ENCODE results near the gene F5.

F5 gene

GRCh38 chr1:169624912-169625311 is 38.6 kb upstream of the F5 start:
- H3K4me1 ChIP-seq (ENCODE audit: control insufficient read depth, low read depth, low read length), result no peaks in the 10 kb centered on the region
- no peak overlapping the region for H3K4ac ChIP-seq (ENCODE audit: low read depth, low read length)
- no peak overlapping the region for H2BK15ac ChIP-seq (replicated peaks; ENCODE audit: low read depth)
- no peak overlapping the region for H3K18ac ChIP-seq (ENCODE audit: low read length)
- H3K36me3 ChIP-seq (ENCODE audit: control insufficient read depth, insufficient read depth, low read length), result no peaks in the 10 kb centered on the region
- H3K9ac ChIP-seq (ENCODE audit: low read length), result no peak overlapping the region
- H3K79me2 ChIP-seq (ENCODE audit: control insufficient read depth, insufficient read depth, low read length), result no peaks in the 10 kb centered on the region
- no peak overlapping the region for H4K5ac ChIP-seq (ENCODE audit: low read length)
- no peak overlapping the region for H3K56ac ChIP-seq (ENCODE audit: low read length)
- H3K23ac ChIP-seq (ENCODE audit: low read length), result no peak overlapping the region
- DNase-seq, result no peak
- H2BK120ac ChIP-seq (ENCODE audit: low read depth, low read length), result no peak overlapping the region
- no CpG with 5 or more reads among the region's 2 CpGs for WGBS (ENCODE audit: extremely low coverage, insufficient coverage, low lambda C conversion rate)
- H3K79me1 ChIP-seq (ENCODE audit: low read length), result no peaks in the 10 kb centered on the region
- H2AK5ac ChIP-seq (ENCODE audit: low read length), result no peak overlapping the region
- H3K27ac ChIP-seq (ENCODE audit: low read depth, low read length), result no peak overlapping the region
- H4K8ac ChIP-seq (ENCODE audit: low read depth, low read length), result no peak overlapping the region
- H3K4me2 ChIP-seq (ENCODE audit: low read length), result no peak overlapping the region
- H3K27me3 ChIP-seq (ENCODE audit: insufficient read depth, low read length, poor library complexity), result no peaks in the 10 kb centered on the region
- H3K4me3 ChIP-seq (ENCODE audit: low read length), result no peak overlapping the region
- H2BK5ac ChIP-seq (ENCODE audit: low read length), result no peak overlapping the region

GRCh38 chr1:169624122-169624521 is 37.8 kb upstream of the F5 start:
- no peak overlapping the region for H3K18ac ChIP-seq (ENCODE audit: low read length)
- DNase-seq, result no peak
- no peaks in the 10 kb centered on the region for H3K4me1 ChIP-seq (ENCODE audit: control insufficient read depth, low read depth, low read length)
- H3K4me2 ChIP-seq (ENCODE audit: low read length), result no peak overlapping the region
- H2BK15ac ChIP-seq (replicated peaks; ENCODE audit: low read depth), result no peak overlapping the region
- H3K9ac ChIP-seq (ENCODE audit: low read length), result no peak overlapping the region
- no peak overlapping the region for H3K4ac ChIP-seq (ENCODE audit: low read depth, low read length)
- H2BK120ac ChIP-seq (ENCODE audit: low read depth, low read length), result no peak overlapping the region
- no peak overlapping the region for H4K8ac ChIP-seq (ENCODE audit: low read depth, low read length)
- H2AK5ac ChIP-seq (ENCODE audit: low read length), result no peak overlapping the region
- H3K36me3 ChIP-seq (ENCODE audit: control insufficient read depth, insufficient read depth, low read length), result no peaks in the 10 kb centered on the region
- H3K23ac ChIP-seq (ENCODE audit: low read length), result no peak overlapping the region
- no peak overlapping the region for H3K56ac ChIP-seq (ENCODE audit: low read length)
- no peak overlapping the region for H4K5ac ChIP-seq (ENCODE audit: low read length)
- no peak overlapping the region for H3K27ac ChIP-seq (ENCODE audit: low read depth, low read length)
- H2BK5ac ChIP-seq (ENCODE audit: low read length), result no peak overlapping the region
- no peaks in the 10 kb centered on the region for H3K79me2 ChIP-seq (ENCODE audit: control insufficient read depth, insufficient read depth, low read length)
- no peaks in the 10 kb centered on the region for H3K27me3 ChIP-seq (ENCODE audit: insufficient read depth, low read length, poor library complexity)
- H3K79me1 ChIP-seq (ENCODE audit: low read length), result no peaks in the 10 kb centered on the region
- H3K4me3 ChIP-seq (ENCODE audit: low read length), result no peak overlapping the region

GRCh38 chr1:169623132-169623926 is 37.0 kb upstream of the F5 start:
- H3K9ac ChIP-seq (ENCODE audit: low read length), result no peak overlapping the region
- no peak overlapping the region for H4K8ac ChIP-seq (ENCODE audit: low read depth, low read length)
- H3K27ac ChIP-seq (ENCODE audit: low read depth, low read length), result no peak overlapping the region
- H2BK15ac ChIP-seq (replicated peaks; ENCODE audit: low read depth), result no peak overlapping the region
- no peaks in the 10 kb centered on the region for H3K4me1 ChIP-seq (ENCODE audit: control insufficient read depth, low read depth, low read length)
- H2BK120ac ChIP-seq (ENCODE audit: low read depth, low read length), result no peak overlapping the region
- H3K4ac ChIP-seq (ENCODE audit: low read depth, low read length), result no peak overlapping the region
- no peak overlapping the region for H3K23ac ChIP-seq (ENCODE audit: low read length)
- no peak overlapping the region for H2BK5ac ChIP-seq (ENCODE audit: low read length)
- no peak overlapping the region for H3K56ac ChIP-seq (ENCODE audit: low read length)
- no peaks in the 10 kb centered on the region for H3K79me2 ChIP-seq (ENCODE audit: control insufficient read depth, insufficient read depth, low read length)
- no peak overlapping the region for H3K18ac ChIP-seq (ENCODE audit: low read length)
- no peak overlapping the region for H2AK5ac ChIP-seq (ENCODE audit: low read length)
- no peak overlapping the region for H3K4me3 ChIP-seq (ENCODE audit: low read length)
- WGBS (ENCODE audit: extremely low coverage, insufficient coverage, low lambda C conversion rate), result no CpG with 5 or more reads among the region's 6 CpGs
- H4K5ac ChIP-seq (ENCODE audit: low read length), result no peak overlapping the region
- H3K4me2 ChIP-seq (ENCODE audit: low read length), result no peak overlapping the region
- H3K36me3 ChIP-seq (ENCODE audit: control insufficient read depth, insufficient read depth, low read length), result no peaks in the 10 kb centered on the region
- DNase-seq, result no peak
- no peaks in the 10 kb centered on the region for H3K79me1 ChIP-seq (ENCODE audit: low read length)
- no peaks in the 10 kb centered on the region for H3K27me3 ChIP-seq (ENCODE audit: insufficient read depth, low read length, poor library complexity)

- Histone ChIP-seq H4K8ac (ENCODE audit: low read depth, low read length) (no peak overlapping the region), H3K79me1 (ENCODE audit: low read length) (no peaks in the 10 kb centered on the region), H3K36me3 (ENCODE audit: control insufficient read depth, insufficient read depth, low read length) (no peaks in the 10 kb centered on the region), H3K27ac (ENCODE audit: low read depth, low read length) (no peak overlapping the region), H3K23ac (ENCODE audit: low read length) (no peak overlapping the region), H3K4me3 (ENCODE audit: low read length) (no peak overlapping the region), H2BK15ac (replicated peaks; ENCODE audit: low read depth) (no peak overlapping the region), H3K79me2 (ENCODE audit: control insufficient read depth, insufficient read depth, low read length) (no peaks in the 10 kb centered on the region), H3K4me1 (ENCODE audit: control insufficient read depth, low read depth, low read length) (no peaks in the 10 kb centered on the region), H3K27me3 (ENCODE audit: insufficient read depth, low read length, poor library complexity) (no peaks in the 10 kb centered on the region), H2BK5ac (ENCODE audit: low read length) (no peak overlapping the region), H2AK5ac (ENCODE audit: low read length) (no peak overlapping the region), H4K5ac (ENCODE audit: low read length) (no peak overlapping the region), H3K9ac (ENCODE audit: low read length) (no peak overlapping the region), H3K4me2 (ENCODE audit: low read length) (no peak overlapping the region), H3K56ac (ENCODE audit: low read length) (no peak overlapping the region), H3K4ac (ENCODE audit: low read depth, low read length) (no peak overlapping the region), H2BK120ac (ENCODE audit: low read depth, low read length) (no peak overlapping the region), H3K18ac (ENCODE audit: low read length) (no peak overlapping the region)
- no CpG with 5 or more reads among the region's 8 CpGs for WGBS (ENCODE audit: extremely low coverage, insufficient coverage, low lambda C conversion rate)
- DNase-seq, result no peak
Measured at GRCh38 chr1:169620565-169620964, 34.3 kb upstream of the F5 start.

GRCh38 chr1:169618367-169618766 is 32.1 kb upstream of the F5 start:
- Histone ChIP-seq H3K4me1 (ENCODE audit: control insufficient read depth, low read depth, low read length) (no peaks in the 10 kb centered on the region), H2AK5ac (ENCODE audit: low read length) (no peak overlapping the region), H2BK5ac (ENCODE audit: low read length) (no peak overlapping the region), H3K56ac (ENCODE audit: low read length) (no peak overlapping the region), H3K18ac (ENCODE audit: low read length) (no peak overlapping the region), H4K8ac (ENCODE audit: low read depth, low read length) (no peak overlapping the region), H4K5ac (ENCODE audit: low read length) (no peak overlapping the region), H3K79me2 (ENCODE audit: control insufficient read depth, insufficient read depth, low read length) (no peaks in the 10 kb centered on the region), H3K36me3 (ENCODE audit: control insufficient read depth, insufficient read depth, low read length) (no peaks in the 10 kb centered on the region), H3K27ac (ENCODE audit: low read depth, low read length) (no peak overlapping the region), H3K79me1 (ENCODE audit: low read length) (no peaks in the 10 kb centered on the region), H3K23ac (ENCODE audit: low read length) (no peak overlapping the region), H3K9ac (ENCODE audit: low read length) (no peak overlapping the region), H3K4me3 (ENCODE audit: low read length) (no peak overlapping the region), H2BK15ac (replicated peaks; ENCODE audit: low read depth) (no peak overlapping the region), H3K4me2 (ENCODE audit: low read length) (no peak overlapping the region), H3K27me3 (ENCODE audit: insufficient read depth, low read length, poor library complexity) (no peaks in the 10 kb centered on the region), H3K4ac (ENCODE audit: low read depth, low read length) (no peak overlapping the region), H2BK120ac (ENCODE audit: low read depth, low read length) (no peak overlapping the region)
- no CpG with 5 or more reads among the region's 2 CpGs for WGBS (ENCODE audit: extremely low coverage, insufficient coverage, low lambda C conversion rate)
- no peak for DNase-seq

GRCh38 chr1:169615803-169616202 is 29.5 kb upstream of the F5 start:
- Histone ChIP-seq H3K9ac (ENCODE audit: low read length) (no peak overlapping the region), H3K27ac (ENCODE audit: low read depth, low read length) (no peak overlapping the region), H3K79me2 (ENCODE audit: control insufficient read depth, insufficient read depth, low read length) (no peaks in the 10 kb centered on the region), H3K36me3 (ENCODE audit: control insufficient read depth, insufficient read depth, low read length) (no peaks in the 10 kb centered on the region), H3K79me1 (ENCODE audit: low read length) (no peaks in the 10 kb centered on the region), H3K4me2 (ENCODE audit: low read length) (no peak overlapping the region), H3K4ac (ENCODE audit: low read depth, low read length) (no peak overlapping the region), H3K23ac (ENCODE audit: low read length) (no peak overlapping the region), H3K4me1 (ENCODE audit: control insufficient read depth, low read depth, low read length) (no peaks in the 10 kb centered on the region), H4K8ac (ENCODE audit: low read depth, low read length) (no peak overlapping the region), H2BK120ac (ENCODE audit: low read depth, low read length) (no peak overlapping the region), H2BK15ac (replicated peaks; ENCODE audit: low read depth) (no peak overlapping the region), H2AK5ac (ENCODE audit: low read length) (no peak overlapping the region), H3K56ac (ENCODE audit: low read length) (no peak overlapping the region), H3K4me3 (ENCODE audit: low read length) (no peak overlapping the region), H4K5ac (ENCODE audit: low read length) (no peak overlapping the region), H2BK5ac (ENCODE audit: low read length) (no peak overlapping the region), H3K18ac (ENCODE audit: low read length) (no peak overlapping the region), H3K27me3 (ENCODE audit: insufficient read depth, low read length, poor library complexity) (no peaks in the 10 kb centered on the region)
- no peak for DNase-seq
- no CpG with 5 or more reads among the region's 5 CpGs for WGBS (ENCODE audit: extremely low coverage, insufficient coverage, low lambda C conversion rate)
